HG02840 (cell line): Measurements from ENCODE around the gene GEMIN4.
A peak's percentile ranks its signal among the peaks of the same experiment; 100 is the strongest.

Source experiments
- ATAC-seq: cut with Tn5 transposase; IDR thresholded peaks from one replicate; pipeline ENCODE4 v1.9.1; 2021; ENCODE audit warnings: mild to moderate bottlenecking, moderate library complexity, moderate number of reproducible peaks; ENCODE audit not compliant: unreplicated experiment, low FRiP score

GEMIN4 gene

DNA sequence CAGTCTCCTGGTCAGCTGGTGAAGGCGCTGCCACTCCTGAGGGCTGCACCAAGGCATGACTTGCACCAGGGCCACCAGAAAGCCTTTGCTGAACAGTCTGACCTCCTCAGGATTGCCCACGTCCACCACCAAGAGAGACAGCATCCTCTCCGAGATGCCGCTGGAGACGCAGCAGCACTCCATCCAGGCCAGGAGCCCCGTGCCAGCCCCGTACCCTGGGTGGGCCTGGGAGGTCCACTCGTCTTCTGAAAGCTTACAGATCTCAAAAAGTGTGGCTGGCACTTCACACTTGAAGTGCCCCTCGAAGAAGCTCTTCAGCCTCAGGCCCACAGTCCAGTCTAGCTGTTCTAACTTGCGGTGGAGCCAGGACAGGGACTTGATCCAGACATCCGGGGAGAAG lies 6.7 kb downstream of the GEMIN4 start:
- no peak for ATAC-seq

- ATAC-seq: no peak
Measured at GRCh38 chr17:744937-745336, 7.1 kb downstream of the GEMIN4 start.

GRCh38 chr17:743139-743538 lies 8.9 kb downstream of the GEMIN4 start:
- no peak for ATAC-seq

GRCh38 chr17:742147-742793 lies 9.8 kb downstream of the GEMIN4 start:
- no peak for ATAC-seq

- ATAC-seq: peak; percentile 69
Measured at GRCh38 chr17:740240-741017, 11.6 kb downstream of the GEMIN4 start.

DNA sequence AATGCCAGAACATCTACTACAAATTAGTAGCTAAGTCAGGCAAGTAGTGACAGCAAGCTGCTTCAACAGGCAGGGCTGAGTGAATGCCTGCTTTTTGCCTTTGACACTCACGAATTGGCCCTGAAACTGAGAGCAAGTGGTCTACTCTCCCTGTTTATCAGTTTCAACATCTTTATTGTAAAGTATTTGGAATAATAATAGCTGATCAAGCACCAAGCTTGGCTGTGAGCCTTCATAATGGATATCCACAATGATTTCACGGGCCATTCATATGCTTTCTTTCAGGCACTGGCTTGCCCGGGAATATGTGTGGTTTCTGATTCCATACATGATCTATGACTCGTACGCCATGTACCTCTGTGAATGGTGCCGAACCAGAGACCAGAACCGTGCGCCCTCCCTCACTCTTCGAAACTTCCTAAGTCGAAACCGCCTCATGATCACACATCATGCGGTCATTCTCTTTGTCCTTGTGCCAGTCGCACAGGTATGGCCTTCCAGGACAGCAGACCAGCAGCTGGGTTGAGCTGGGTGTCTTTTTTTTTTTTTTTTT lies 14.4 kb downstream of the GEMIN4 start:
- ATAC-seq: no peak

- ATAC-seq: no peak
Measured at GRCh38 chr17:733743-734142, 18.3 kb downstream of the GEMIN4 start.

GRCh38 chr17:732902-733720 lies 19.0 kb downstream of the GEMIN4 start:
- ATAC-seq: no peak

DNA sequence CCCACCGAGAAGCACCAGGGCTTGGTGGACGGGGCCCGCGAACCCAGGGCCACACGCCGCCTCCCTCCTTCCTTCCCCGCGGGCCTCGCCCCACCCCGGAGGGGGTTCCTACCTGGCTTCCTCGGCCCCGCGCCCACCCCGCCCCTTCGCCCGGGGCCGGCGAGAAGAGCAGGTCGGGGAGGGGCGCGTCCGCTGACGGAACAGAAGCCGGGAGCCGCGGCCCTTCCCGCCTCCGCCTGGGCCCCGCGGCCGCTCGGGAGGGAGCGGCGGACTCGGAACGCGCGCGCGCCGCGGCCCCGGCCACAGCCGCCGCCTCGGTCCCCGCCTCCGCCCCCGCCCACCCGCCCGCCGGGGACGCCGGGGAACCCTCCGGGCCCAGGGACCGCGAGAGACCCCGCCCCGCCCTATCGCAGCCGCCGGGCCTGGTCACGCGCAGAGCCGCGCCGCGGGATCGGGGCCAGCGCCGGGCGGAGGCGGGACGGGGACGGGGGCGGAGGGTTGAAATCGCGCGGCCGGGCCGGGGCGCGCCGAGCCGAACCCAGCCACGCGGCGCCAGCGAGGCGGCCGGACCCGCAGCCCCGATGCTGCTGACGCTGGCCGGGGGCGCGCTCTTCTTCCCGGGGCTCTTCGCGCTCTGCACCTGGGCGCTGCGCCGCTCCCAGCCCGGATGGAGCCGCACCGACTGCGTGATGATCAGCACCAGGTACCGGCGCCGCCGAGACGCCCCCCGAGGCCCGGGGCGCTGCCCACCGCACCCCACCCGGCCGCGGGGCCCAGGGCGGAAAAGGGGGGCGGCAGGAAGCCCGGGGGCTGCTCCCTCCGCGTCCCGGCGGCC lies 19.8 kb downstream of the GEMIN4 start, which contains the start of gene TLCD3A:
Gene TLCD3A (plus strand): TSS at position 530 of the 835 bp plus-strand sequence. CDS start 52 bp downstream, at position 582.
- ATAC-seq: no peak

GRCh38 chr17:731644-732066 lies 20.4 kb downstream of the GEMIN4 start:
- no peak for ATAC-seq

- no peak for ATAC-seq
Measured at GRCh38 chr17:728911-729310, 23.2 kb downstream of the GEMIN4 start.

DNA sequence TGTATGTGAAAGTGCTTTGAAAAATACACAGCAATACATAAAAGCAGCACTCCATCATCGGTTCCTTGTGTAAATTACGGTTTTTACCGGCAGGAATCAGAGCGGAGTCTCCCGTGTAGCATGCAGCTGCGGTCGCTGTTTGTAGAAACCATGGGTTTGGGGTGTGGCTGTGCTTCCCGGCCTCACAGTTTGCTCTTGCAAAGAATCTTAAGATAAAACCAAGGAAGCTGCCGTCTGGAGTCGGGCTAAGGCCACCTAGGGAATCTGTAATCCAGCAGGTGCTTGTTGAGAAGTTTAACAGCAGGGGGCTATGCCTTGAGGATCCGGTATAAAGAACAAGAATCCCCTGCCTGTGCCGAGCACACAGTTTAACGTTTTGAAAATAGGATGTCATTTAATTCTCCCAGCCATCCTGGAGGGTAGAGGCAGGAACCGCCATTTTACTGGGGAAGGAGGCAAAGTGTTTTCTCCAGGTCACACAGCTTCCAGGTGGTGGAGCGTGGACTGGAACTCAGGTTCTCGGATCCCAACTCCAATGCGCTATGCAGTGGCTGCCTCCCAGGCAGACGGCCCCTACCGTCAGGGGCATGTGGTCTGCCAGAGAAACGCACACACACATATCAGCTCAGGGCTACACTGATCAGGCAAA lies 25.7 kb downstream of the GEMIN4 start:
- no peak for ATAC-seq

GRCh38 chr17:725746-726145 lies 26.3 kb downstream of the GEMIN4 start:
- no peak for ATAC-seq

DNA sequence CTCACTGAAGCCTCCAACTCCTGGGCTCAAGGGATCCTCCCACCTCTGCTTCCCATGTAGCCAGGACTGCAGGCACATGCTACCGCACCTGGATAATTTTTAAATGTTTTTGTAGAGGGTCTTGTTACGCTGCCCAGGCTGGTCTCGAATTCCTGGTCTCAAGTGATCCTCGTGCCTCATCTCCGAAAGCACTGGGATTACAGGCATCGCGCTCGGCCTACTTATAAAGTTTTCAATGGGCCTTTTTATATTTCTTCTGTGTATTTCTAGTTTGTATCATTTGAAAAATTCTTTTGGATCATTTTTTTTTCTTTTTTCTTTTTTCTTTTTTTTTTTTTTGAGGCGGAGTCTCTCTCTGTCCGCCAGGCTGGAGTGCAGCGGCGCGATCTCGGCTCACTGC lies 27.0 kb downstream of the GEMIN4 start:
- ATAC-seq: no peak

DNA sequence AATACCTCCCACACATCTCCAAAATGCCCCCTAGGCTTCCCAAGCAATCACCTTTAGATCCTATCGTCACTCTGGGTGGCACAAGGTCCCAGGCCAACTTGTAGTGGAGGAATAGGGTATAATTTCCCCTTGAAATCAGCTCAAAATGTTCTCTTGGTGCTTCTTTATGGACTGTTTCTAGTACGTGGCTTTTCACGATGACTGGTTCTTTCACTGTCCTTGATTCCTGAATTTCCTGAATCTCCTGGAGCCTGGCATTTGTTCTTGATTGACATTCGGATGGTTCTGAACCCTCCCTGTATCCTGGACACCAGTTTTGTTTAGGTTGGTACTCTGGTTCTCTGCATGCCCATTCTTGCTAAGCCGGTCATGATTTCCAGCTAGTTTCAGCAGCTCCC lies 30.5 kb downstream of the GEMIN4 start:
- ATAC-seq: no peak

- ATAC-seq: no peak
Measured at GRCh38 chr17:720706-721539, 31.1 kb downstream of the GEMIN4 start.

GRCh38 chr17:718075-718474 lies 34.0 kb downstream of the GEMIN4 start:
- ATAC-seq: no peak

DNA sequence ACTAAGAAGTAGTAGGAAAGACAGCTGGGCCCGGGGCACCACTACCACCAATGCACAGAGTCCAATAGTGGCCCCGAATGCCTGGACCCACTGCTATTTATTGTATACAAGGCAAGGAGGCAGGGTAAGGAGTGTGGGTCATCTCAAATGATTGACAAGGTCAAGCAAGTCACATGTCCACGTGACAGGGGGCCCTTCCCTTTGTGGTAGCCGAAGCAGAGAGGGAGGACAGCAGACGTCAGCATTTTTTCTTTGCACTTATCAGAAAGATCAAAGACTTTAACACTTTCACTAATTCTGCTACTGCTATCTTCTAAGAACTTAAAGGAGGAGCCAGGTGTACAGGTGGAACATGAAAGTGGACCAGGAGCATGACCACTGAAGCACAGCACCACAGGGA lies 43.9 kb downstream of the GEMIN4 start:
- no peak for ATAC-seq

GRCh38 chr17:705863-706262 lies 46.2 kb downstream of the GEMIN4 start:
- ATAC-seq: no peak
